Subcutaneous adipose tissue (tissue), 4 donors: ENCODE results near the gene FAM240B. TPM values are rescaled to one million over a fixed set of nuclear protein-coding genes. Genes with fewer than 3 reads are reported as not detected.

Experiments
- total RNA-seq, 4 donors: library from RNA; depleted of rRNA; stranded (reverse); fragments of >200 nt; gene quantifications; one replicate each; pipeline ENCODE4 v1.1.0, GENCODE V29; 2016
- TF ChIP-seq, protein P1 (sequence below): fragments of 450-650 bp; IDR thresholded peaks from one replicate; pipeline ENCODE4 v1.5.1; 2016; ENCODE audit warnings: low read depth, mild to moderate bottlenecking, control low read depth, antibody characterized with exemption, moderate library complexity

Gene FAM240B
- total RNA-seq, 4 donors from 2014 or later, result not detected

DNA sequence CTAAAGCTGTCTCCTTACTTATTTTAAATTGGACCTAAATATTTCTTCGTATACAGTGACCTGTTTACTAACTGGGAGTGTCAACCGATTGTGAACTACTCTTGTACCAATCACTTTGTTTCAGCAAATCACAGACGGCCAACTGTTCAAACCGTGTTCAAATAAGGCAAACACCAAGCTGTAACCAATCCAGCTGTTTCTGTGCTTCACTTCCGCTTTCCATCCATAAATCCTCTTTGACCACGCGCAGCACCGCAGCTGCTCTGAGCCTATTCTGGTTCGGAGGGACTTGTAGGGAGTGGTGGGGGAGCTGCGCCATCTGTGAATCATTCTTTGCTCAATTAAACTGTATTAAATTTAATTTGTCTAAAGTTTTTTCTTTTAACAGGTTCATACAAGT is 4.8 kb upstream of the FAM240B start:
- TF ChIP-seq, protein P1, sequence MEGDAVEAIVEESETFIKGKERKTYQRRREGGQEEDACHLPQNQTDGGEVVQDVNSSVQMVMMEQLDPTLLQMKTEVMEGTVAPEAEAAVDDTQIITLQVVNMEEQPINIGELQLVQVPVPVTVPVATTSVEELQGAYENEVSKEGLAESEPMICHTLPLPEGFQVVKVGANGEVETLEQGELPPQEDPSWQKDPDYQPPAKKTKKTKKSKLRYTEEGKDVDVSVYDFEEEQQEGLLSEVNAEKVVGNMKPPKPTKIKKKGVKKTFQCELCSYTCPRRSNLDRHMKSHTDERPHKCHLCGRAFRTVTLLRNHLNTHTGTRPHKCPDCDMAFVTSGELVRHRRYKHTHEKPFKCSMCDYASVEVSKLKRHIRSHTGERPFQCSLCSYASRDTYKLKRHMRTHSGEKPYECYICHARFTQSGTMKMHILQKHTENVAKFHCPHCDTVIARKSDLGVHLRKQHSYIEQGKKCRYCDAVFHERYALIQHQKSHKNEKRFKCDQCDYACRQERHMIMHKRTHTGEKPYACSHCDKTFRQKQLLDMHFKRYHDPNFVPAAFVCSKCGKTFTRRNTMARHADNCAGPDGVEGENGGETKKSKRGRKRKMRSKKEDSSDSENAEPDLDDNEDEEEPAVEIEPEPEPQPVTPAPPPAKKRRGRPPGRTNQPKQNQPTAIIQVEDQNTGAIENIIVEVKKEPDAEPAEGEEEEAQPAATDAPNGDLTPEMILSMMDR, result no peak

DNA sequence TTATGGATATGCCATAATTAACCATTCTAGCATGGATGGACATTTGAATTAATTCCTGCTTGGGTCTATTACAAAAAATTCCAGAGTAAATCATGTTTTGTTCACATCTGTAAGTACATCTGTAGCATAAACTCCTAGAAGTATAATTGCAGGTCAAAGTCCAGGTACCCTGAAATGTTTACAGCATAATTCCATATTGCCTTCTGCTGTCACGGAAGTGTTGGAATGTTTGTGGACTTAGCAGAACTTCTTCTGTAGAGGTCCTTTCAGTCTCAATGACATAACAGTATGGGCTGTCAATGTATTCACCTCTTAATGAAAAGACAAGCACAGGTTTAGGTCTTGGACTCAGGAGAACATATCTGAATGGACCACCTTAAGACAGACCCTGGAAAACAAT is 1.8 kb downstream of the FAM240B start:
- TF ChIP-seq, protein P1, result no peak

DNA sequence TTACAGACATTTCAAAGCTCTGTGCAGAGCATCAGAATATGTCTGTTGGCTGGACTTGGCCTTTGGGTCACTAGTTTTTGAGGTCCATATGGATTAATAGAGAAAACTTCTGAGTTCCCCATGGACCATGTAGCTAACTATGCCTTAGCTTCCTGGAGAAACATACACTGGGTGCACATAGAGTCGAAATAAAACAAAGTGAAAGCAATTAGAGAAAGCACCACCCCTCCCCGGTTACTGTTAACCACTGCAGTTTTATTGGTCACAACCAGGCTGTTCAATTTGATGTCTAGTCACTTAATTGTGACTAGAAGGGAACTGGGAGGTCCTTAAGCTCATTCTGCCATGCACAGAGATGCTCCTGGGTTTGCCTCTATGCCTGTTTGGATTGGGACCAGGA is 4.2 kb downstream of the FAM240B start:
- TF ChIP-seq, protein P1, result no peak

DNA sequence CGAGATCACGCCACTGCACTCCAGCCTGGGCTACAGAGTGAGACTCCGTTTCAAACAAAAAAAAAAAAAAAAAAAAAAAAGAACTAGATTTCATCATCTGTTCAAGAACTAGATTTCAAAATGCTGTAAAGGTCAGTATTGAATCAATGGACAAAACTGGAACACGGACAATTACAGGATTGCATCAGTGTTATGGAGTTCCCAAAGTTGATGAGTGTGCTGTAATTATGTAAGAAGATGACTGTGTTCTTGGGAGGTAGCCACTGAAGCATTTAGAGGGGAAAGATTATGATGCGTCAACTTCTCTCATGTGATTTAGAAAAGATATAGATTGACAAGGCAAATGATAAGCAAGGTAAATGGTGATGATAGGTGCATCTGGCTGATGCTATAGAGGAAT is 6.5 kb downstream of the FAM240B start:
- TF ChIP-seq, protein P1, result no peak

DNA sequence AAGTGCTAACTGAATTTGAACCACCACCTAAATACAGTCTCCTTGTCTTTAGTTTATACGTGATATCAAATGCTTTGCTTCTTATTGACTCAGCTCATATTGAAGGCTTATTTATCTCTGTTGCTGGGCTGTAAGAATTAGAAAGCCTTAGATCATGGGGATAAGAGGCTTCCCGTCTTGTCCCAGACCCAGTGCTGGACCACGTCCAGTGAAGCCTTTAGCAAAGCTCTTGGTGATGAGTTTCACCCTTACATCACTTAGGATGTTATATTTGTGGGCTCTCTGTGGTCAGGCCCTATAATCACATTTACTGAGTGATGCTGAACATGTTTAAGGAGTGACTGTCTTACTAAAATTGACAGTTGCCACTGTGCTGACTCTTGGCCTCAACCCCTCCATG is 11.2 kb downstream of the FAM240B start:
- TF ChIP-seq, protein P1, result no peak

DNA sequence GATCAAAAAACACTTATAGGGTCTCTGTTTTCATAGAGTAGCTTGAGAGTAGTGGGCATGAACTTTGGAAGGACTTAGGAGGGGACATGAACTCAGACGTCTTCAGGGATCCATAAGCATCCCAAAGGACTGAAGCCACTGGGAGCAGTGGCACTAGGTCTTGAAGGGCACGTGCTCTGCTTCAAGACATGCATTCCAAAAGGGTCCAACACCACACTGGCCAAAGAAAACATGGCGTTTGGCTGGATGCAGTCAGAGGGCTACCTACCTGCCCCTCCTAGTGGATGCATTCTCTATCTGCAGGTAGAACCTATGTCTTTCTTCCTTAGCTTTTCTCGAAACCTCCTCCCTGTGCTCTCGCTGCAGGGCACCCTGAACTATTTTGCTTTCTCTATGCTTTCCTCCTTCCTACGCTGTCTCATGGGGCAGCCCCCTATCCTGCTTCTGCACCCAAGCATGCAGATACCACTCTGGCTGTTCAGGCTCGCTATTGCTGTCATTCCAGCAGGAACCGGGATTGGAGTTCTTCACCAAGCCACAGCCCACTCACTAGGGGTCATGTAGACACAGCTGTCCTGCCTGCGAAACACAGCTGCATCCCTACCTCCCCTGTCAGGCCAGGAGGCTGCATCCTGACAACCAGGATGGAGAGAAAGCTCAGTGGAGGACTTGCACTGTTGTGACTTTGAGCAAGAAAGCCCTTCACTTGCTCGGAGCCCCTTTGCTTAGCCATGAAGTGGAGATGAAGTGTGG is 11.9 kb downstream of the FAM240B start:
- TF ChIP-seq, protein P1, result no peak

DNA sequence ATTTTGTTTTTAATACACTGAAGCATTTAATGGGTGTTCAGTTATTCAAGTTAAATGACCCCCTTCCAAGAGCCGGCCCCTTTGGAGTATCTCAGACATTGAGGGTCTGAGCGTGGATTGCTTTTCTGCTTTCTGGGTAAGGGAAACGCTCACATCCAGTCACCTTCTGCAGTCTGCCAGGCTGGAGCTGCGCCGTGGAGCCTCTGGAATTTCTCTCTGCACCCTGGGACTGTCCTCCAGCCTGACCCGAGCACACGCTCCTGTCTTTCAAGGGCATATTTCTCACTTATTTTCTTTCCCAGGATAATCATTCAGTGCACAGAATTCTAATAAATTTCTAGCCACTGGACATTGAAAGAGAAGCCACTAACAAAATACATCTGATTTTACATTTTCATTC is 13.4 kb downstream of the FAM240B start:
- TF ChIP-seq, protein P1, result no peak
